KMS-11 (cell line): ENCODE results near the gene PATJ.

Experiments used
- H2AFZ ChIP-seq: fragments of 200-600 bp; sonication (generic); 2 replicates; pipeline ENCODE4 v1.6.1; 2016; ENCODE audit warnings: antibody characterized with exemption, mixed run types, low read depth
- H3K27ac ChIP-seq: fragments of 200-600 bp; sonication (generic); 2 replicates; pipeline ENCODE4 v1.6.1; 2016; ENCODE audit warnings: mild to moderate bottlenecking, mixed run types
- H3K27me3 ChIP-seq: fragments of 200-600 bp; sonication (generic); 2 replicates; pipeline ENCODE4 v1.6.1; 2017; ENCODE audit warnings: mild to moderate bottlenecking, low read depth, mixed run types, moderate library complexity; ENCODE audit not compliant: insufficient read depth
- H3K36me3 ChIP-seq: fragments of 200-600 bp; sonication (generic); 2 replicates; pipeline ENCODE4 v1.6.1; 2017; ENCODE audit warnings: mild to moderate bottlenecking, mixed run types; ENCODE audit not compliant: insufficient read depth
- H3K4me1 ChIP-seq: fragments of 200-600 bp; sonication (generic); 2 replicates; pipeline ENCODE4 v1.6.1; 2016; ENCODE audit warnings: mild to moderate bottlenecking, low read depth, mixed run types; ENCODE audit not compliant: poor library complexity, severe bottlenecking
- H3K4me2 ChIP-seq: fragments of 200-600 bp; sonication (generic); 2 replicates; pipeline ENCODE4 v1.7.0; 2016; ENCODE audit warnings: mild to moderate bottlenecking, mixed run types
- H3K4me3 ChIP-seq: fragments of 200-600 bp; sonication (generic); IDR thresholded peaks from 2 replicates; pipeline ENCODE4 v1.6.1; 2017; ENCODE audit warnings: low read depth, low read length, mixed read lengths; ENCODE audit not compliant: insufficient read depth
- H3K79me2 ChIP-seq: fragments of 200-600 bp; sonication (generic); 2 replicates; pipeline ENCODE4 v1.6.1; 2016; ENCODE audit warnings: low read depth, mixed run types; ENCODE audit not compliant: insufficient read depth
- H3K9ac ChIP-seq: fragments of 200-600 bp; sonication (generic); 2 replicates; pipeline ENCODE4 v1.6.1; 2016; ENCODE audit warnings: mild to moderate bottlenecking, mixed run types
- H4K20me1 ChIP-seq: fragments of 200-600 bp; sonication (generic); 2 replicates; pipeline ENCODE4 v1.6.1; 2016; ENCODE audit warnings: mild to moderate bottlenecking, mixed run types; ENCODE audit not compliant: insufficient read depth
- TF ChIP-seq, protein P1 (sequence below): fragments of 200-600 bp; sonication (generic); conservative IDR thresholded peaks from 2 replicates; pipeline ENCODE4 v1.6.1; 2017; ENCODE audit warnings: low read depth, mild to moderate bottlenecking, antibody characterized with exemption, low read length, moderate library complexity, mixed read lengths

Gene PATJ

DNA sequence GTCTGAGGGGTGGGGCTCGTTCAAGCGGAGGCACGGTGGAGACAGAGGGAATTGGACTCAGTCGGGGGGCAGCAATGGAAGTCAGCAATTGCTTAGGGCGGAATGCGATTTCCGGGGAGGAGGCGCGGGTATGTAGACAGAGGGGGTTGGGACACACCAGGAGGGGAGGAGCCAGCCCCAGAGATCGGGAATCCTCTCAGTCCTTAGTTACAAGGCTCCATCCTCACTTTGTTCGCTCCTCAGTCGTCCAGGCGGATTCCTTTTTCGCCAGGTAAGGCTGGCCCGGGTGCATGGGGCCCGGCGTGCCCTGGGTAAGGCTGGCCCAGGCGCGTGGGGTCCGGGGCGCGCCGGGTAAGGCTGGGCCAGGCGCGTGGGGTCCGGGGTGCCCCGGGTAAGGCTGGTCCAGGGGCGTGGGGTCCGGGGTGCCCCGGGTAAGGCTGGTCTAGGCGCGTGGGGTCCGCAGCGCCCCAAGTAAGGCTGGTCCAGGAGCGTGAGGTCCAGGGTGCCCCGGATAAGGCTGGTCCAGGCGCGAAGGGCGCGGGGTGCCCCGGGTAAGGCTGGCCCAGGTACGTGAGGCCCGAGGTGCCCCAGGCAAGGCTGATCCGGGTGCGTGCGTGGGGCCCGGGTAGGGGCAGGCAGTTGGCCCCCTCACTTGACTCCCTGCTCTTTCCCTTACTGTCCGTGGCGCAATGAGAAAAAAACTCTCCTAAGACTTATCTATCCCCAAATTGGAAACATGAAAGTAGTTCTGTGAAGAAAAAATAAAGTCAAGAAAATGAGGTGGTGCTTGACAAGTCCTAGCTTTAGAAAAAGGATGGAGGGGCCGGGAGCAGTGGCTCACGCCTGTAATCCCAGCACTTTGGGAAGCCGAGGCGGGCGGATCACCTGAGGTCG lies 452.6 kb downstream of the PATJ start, which contains the start of gene L1TD1:
TSS of gene L1TD1 (plus strand) at position 199 of the 894 bp plus-strand sequence. CDS start 11,780 bp downstream, outside the sequence.
- H4K20me1 ChIP-seq = no peaks in the 10 kb centered on the region
- no peak within 1 kb of the TSS for H3K9ac ChIP-seq
- H3K27me3 ChIP-seq = no peaks in the 10 kb centered on the region
- H3K4me1 ChIP-seq = no peaks in the 10 kb centered on the region
- no peaks in the 10 kb centered on the region for H3K79me2 ChIP-seq
- TF ChIP-seq, protein P1, sequence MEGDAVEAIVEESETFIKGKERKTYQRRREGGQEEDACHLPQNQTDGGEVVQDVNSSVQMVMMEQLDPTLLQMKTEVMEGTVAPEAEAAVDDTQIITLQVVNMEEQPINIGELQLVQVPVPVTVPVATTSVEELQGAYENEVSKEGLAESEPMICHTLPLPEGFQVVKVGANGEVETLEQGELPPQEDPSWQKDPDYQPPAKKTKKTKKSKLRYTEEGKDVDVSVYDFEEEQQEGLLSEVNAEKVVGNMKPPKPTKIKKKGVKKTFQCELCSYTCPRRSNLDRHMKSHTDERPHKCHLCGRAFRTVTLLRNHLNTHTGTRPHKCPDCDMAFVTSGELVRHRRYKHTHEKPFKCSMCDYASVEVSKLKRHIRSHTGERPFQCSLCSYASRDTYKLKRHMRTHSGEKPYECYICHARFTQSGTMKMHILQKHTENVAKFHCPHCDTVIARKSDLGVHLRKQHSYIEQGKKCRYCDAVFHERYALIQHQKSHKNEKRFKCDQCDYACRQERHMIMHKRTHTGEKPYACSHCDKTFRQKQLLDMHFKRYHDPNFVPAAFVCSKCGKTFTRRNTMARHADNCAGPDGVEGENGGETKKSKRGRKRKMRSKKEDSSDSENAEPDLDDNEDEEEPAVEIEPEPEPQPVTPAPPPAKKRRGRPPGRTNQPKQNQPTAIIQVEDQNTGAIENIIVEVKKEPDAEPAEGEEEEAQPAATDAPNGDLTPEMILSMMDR = no peak
- no peak within 1 kb of the TSS for H3K27ac ChIP-seq
- H3K4me2 ChIP-seq = no peak within 1 kb of the TSS
- no peak within 1 kb of the TSS for H3K4me3 ChIP-seq
- no peaks in the 10 kb centered on the region for H3K36me3 ChIP-seq
- H2AFZ ChIP-seq = no peak within 1 kb of the TSS

DNA sequence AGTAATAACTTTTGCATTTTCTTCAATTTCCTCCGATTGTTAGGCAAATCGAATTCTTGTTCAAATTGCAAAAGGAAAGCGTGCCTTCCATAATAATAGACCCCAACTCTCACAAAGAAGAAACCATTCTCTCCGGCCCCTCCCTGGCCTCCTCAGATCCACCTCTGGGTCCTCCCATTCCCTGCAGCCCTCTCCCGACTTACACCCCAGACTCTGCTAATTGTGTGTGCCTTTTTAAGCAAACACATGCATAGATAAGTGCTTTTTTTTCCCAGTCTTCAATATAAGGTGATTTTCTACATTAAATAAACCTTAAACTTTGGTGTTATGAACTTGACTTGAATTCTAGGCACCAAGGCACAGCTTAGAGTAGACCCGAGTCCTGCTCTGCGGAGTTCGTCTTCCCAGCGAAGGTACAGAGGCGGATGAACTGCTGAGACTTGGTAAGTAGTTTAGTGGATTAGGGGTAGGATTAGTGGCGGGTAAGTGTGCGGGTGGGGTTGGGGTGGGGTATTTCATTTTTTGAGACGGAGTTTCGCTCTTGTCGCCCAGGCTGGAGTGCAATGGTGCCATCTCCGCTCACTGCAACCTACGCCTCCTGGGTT lies 453.9 kb downstream of the PATJ start:
- no peak overlapping the region for H3K4me2 ChIP-seq
- no peaks in the 10 kb centered on the region for H3K4me1 ChIP-seq
- no peak overlapping the region for H3K9ac ChIP-seq
- H3K79me2 ChIP-seq = no peaks in the 10 kb centered on the region
- no peaks in the 10 kb centered on the region for H3K36me3 ChIP-seq
- no peak overlapping the region for H3K4me3 ChIP-seq
- no peak overlapping the region for H3K27ac ChIP-seq
- H4K20me1 ChIP-seq = no peaks in the 10 kb centered on the region
- H2AFZ ChIP-seq = no peak overlapping the region
- TF ChIP-seq, protein P1 = no peak
- no peaks in the 10 kb centered on the region for H3K27me3 ChIP-seq

DNA sequence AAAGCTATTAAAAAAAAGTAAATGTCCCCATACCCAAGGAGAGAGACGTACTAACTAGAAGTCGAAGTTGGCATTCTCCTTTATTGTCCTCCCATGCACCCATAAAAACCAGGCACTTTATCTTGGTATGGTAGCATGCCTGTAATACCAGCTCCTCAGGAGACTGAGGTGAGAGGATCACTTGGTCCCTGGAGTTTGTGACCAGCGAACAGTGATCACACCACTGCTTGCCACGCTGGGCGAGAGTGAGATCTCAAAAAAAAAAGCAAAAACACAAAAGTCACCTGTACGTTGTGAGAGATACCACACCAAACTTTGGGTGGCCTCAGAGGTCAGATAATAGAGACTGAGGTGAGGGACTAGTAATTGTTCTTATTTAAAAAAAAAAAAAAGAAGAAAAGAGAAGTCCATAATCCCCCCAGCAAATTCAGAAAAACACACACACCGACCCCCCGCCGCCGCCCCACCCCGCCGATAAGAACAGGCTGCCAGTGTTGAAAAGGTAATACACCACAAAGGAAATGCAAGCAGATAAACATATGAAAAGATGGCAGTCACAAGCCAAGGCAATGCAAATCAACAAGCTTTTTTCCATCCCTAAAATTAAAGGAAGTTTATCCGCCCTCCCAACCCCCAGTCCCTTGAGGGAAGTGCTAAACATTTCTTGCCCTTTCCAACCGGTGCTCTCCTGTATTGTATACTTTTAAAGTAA lies 455.9 kb downstream of the PATJ start:
- no peaks in the 10 kb centered on the region for H3K36me3 ChIP-seq
- no peak overlapping the region for H2AFZ ChIP-seq
- no peaks in the 10 kb centered on the region for H3K27me3 ChIP-seq
- H3K27ac ChIP-seq = no peak overlapping the region
- TF ChIP-seq, protein P1 = no peak
- no peaks in the 10 kb centered on the region for H3K4me1 ChIP-seq
- no peak overlapping the region for H3K4me2 ChIP-seq
- H3K4me3 ChIP-seq = no peak overlapping the region
- H3K79me2 ChIP-seq = no peaks in the 10 kb centered on the region
- H3K9ac ChIP-seq = no peak overlapping the region
- H4K20me1 ChIP-seq = no peaks in the 10 kb centered on the region

DNA sequence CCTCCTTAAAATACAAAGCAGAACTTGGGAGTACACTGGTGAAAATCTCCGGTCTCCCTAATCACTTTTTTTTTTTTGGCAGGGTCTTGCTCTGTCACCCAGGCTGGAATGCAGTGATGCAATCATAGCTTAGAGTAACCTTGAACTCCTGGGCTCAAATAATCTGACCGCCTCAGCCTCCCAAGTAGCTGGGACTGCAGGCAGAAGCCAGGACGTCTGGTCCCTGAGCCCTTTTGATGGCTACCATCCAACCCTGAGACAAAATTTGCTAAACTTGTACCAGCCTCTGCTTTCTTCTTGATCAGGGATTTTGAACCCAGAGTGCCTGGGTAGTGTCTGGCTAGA lies 456.5 kb downstream of the PATJ start:
- H3K9ac ChIP-seq = no peak overlapping the region
- TF ChIP-seq, protein P1 = no peak
- no peaks in the 10 kb centered on the region for H3K79me2 ChIP-seq

More for the DNA sequence above, 456.5 kb downstream of the PATJ start:
- no peaks in the 10 kb centered on the region for H4K20me1 ChIP-seq
- no peaks in the 10 kb centered on the region for H3K36me3 ChIP-seq
- no peak overlapping the region for H3K4me3 ChIP-seq
- no peak overlapping the region for H3K4me2 ChIP-seq
- H3K27ac ChIP-seq = no peak overlapping the region
- H3K4me1 ChIP-seq = no peaks in the 10 kb centered on the region
- no peaks in the 10 kb centered on the region for H3K27me3 ChIP-seq
- H2AFZ ChIP-seq = no peak overlapping the region
